Neural crest cell (in vitro differentiated cells): ENCODE data around the gene AAR2. TPM values are rescaled to one million over a fixed set of nuclear protein-coding genes. Genes with fewer than 3 reads are reported as not detected.

ENCODE experiments used
- DNase-seq: peaks from one replicate; pipeline ENCODE4 v3.0.0; 2021; ENCODE audit warnings: low read depth, mixed read lengths, low spot score
- H3K27ac Mint-ChIP-seq: one replicate; pipeline ENCODE4 v1.8.0; 2021; ENCODE audit warnings: mild to moderate bottlenecking, mixed read lengths; ENCODE audit not compliant: unreplicated experiment
- H3K27me3 Mint-ChIP-seq: 2 replicates; pipeline ENCODE4 v1.8.0; 2021; ENCODE audit warnings: low read depth, mild to moderate bottlenecking, mixed read lengths
- H3K36me3 Mint-ChIP-seq: 2 replicates; pipeline ENCODE4 v1.8.0; 2021; ENCODE audit warnings: low read depth, mild to moderate bottlenecking, mixed read lengths
- H3K4me1 Mint-ChIP-seq: 2 replicates; pipeline ENCODE4 v1.8.0; 2021; ENCODE audit warnings: mixed read lengths
- H3K4me3 Mint-ChIP-seq: one replicate; pipeline ENCODE4 v1.8.0; 2021; ENCODE audit warnings: mild to moderate bottlenecking, mixed read lengths
- H3K9me3 Mint-ChIP-seq: 2 replicates; pipeline ENCODE4 v1.8.0; 2021; ENCODE audit warnings: mixed read lengths
- CTCF ChIP-seq: fragments of 200-600 bp; sonication (generic); conservative IDR thresholded peaks from 2 replicates; pipeline ENCODE4 v1.5.0; 2021; ENCODE audit warnings: antibody characterized with exemption, mild to moderate bottlenecking
- total RNA-seq: library from RNA; stranded (reverse); gene quantifications from 2 replicates; pipeline ENCODE4 v1.2.1, GENCODE V29; 2021

AAR2 gene
- total RNA-seq, 1 donor from 2014 or later = 33.0 TPM

DNA sequence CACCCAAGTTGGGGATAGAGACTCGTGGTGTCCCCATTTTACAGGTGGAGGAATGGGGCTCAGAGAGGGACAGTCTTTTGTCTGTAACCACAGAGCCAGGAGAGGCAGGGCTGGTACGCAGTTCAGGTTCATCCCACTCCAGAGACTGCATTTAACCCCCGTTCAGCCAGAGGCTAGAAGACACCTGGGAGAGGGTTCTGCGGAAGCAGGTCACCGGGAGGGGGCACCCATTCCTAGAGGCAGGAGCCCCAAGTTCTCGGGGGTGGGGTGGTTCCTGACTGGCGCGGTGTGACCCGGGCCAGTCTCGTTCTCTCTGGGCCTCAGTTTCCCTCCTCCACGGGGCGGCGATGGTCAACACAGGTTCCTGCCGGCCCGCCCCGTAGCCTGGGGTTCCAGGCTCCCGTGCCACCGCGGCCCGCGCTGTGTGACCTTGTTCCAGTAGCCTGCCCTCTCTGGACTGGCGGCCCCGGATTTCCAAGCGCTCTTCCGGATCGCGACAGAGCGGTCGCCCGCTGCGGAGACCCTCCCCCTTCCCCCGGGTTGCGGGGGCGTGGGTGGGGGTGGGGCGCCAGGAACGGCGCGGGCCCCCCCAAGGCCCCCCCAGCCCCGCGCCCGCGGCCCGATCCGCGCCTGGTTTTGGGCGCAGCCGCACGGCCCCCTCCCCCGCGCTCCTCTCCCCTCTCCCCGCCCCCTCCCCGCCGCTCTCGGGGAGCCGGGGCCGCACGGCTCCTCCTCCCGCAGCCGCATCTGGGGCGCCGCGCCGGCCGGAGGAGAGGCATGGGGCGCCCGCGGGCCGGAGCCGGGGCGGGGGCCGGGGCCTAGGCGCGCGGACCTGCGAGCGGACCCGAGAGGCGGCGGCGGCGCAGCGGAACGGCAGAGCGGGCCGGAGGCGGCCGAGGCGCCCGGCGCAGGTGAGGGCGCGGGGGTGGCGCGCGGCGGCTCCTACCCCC, 69.6 kb downstream of the AAR2 start, which contains the start of gene DLGAP4:
Gene DLGAP4 (plus strand): TSS at position 738 of the 950 bp plus-strand sequence. CDS start 125,379 bp downstream, outside the sequence.
- no peak for DNase-seq
- H3K4me3 Mint-ChIP-seq = peak within 1 kb of the TSS; percentile 83
- H3K27me3 Mint-ChIP-seq = peaks cover 91% of the 10 kb centered on the region
- no peak for TF ChIP-seq CTCF
- H3K27ac Mint-ChIP-seq = no peak within 1 kb of the TSS
- H3K36me3 Mint-ChIP-seq = no peaks in the 10 kb centered on the region
- H3K9me3 Mint-ChIP-seq = no peaks in the 10 kb centered on the region
- peaks cover 9% of the 10 kb centered on the region for H3K4me1 Mint-ChIP-seq

Other genes with a start within 250 kb of the AAR2 start
- gene EPB41L1, start 81.7 kb upstream of the AAR2 start, total RNA-seq = 30.6 and 33.1 TPM in 2 replicates
- gene DLGAP4, start 69.9 kb downstream of the AAR2 start, total RNA-seq = 95.6 and 105 TPM in 2 replicates